Measurements from ENCODE around the gene MIS12.

The MIS12 gene

DNA sequence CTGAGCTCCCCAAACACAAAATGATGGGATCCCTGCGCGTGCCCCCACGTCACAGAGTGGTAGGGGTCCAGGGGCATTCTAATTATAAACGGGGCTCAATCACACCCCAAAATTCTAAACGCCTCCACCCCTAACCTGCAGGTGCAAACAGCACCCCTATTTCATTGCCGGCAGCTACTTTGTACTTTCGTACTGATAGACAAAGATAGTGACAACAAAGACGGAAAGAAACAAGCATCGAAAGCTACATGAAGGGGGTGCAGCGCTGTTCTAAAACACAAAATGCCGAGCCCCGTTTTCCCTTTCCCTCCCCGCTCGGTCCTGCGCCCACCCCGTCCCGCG lies 13.9 kb downstream of the MIS12 start:
- no peak for DNase-seq (ENCODE audit: low read depth)

DNA sequence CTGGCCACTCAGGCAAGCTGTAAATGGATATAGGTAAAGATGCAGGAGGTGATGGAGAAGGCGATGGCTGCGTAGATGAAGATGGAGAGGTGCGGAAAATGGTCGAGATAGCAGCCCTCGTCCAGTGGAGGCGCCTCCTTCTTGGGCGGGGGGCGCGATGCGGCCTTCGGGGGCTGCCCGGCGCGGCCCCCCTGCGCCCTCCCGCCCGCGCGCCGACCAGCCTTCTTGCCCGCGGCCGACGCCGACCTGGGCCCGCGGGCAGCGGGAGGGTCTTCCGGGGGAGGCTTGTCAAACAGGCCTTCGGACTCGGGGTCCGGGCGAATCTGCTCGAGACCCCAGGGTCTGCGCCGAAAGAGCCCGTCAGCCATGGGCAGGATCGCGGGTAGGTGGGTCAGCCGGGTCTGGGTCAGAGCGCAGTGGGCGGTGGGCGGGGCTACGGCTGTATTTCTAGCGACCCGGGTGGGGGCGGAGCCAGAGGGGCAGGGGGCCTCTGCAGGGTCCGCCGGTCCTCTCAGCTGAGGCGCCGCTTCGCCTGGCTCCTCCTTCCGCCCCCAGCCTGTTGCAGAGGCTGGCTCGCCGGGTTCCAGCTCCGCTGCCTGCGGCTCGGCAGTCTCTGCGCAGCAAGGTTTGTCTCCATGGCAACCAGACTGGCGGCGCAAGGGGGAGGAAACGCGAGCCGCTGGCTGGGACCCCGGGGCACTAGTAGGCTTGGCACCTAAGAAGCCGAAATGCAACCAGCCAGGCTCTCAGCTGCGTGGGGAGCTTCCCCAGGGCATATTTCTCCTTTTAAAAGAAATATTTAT lies 14.4 kb downstream of the MIS12 start:
- DNase-seq (ENCODE audit: low read depth), result peak; percentile 65

DNA sequence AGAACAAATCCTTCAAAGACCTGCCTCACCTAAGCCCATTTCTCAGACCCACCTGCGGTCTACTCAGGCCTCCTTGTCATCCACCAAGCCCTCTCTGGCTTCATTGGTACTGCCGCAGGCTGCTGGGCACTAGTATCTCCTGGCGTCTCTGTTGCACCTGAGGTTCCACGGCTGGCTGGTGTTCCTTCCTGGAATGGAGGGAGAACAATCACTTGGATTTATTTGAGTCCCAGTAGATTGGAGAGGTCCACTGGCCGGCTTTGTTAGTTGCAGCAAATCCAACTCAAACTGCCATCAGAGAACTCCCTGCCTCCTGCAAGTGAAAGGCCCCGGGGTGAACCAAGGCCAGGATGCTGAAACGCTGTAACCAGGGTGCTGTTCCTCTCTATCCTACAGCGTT lies 15.3 kb downstream of the MIS12 start:
- DNase-seq (ENCODE audit: low read depth), result no peak

DNA sequence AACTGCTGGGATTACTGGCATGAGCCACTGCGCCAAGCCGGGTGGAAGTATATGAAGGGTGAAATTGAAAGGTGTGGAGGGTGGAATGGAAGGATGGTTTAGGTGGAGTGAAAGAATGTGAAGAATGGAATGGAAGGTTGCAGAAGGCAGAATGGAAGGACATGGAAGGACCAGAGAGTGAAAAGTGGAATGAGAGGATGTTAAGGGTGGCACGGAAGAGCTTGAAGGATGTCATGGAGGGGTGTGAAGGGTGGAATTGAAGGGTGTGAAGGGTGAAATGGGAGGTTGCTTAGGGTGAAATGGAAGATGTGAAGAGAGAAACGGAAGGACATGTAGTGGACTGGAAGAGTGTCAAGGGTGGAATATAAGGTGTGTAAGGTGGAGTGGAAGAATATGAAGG lies 16.2 kb downstream of the MIS12 start:
- DNase-seq (ENCODE audit: low read depth), result no peak

DNA sequence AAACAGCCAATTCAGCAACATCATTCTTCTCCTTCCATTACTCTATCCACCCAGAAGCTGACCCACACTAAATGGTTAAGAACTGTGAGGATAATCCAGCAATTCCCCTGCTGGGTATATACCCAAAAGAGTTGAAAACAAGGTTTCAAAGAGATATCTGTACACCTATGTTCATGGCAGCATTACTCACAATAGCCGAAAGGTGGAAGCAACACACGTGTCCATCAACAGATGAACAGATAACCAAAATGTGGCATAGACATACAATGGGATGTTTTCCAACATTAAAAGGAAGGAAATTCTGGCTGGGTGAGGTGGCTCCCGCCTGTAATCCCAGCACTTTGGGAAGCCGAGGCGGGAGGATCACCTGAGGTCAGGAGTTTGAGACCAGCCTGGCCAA lies 19.9 kb downstream of the MIS12 start:
- DNase-seq (ENCODE audit: low read depth), result no peak

DNA sequence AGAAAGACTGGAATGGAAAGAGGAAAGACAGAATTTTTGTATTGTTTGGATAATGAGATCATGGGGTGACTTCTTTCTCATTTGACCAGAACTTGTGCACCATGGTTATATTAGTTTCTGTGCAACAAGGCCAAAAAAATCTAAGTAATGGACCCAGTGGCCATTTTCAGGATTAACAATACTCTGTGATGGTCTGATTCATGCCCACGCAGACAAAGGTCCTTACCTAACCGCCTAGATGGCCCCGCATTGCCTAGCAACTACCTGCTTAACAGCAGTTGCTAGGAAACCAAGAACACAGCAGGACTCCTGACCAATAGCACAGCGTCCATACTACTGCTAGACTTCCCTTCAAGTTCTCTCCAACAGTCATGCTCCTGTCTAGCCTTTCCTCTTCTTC lies 22.4 kb downstream of the MIS12 start:
- peak; percentile 50 for DNase-seq (ENCODE audit: low read depth)

DNA sequence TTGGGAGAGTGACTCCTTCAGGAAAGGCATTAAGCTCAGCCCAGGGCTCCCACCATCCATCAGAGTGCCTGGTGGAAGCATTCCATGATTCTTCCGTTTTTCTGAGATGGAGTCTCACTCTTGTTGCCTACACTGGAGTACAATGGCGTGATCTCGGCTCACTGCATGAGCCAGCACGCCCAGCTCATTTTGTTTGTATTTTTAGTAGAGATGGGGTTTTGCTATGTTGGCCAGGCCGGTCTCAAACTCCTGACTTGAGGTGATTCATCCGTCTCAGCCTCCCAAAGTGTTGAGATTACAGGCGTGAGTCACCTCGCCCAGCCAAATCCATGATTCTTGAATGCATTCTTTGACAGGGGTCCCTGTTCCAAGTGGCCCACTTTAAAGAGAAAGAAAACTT lies 23.1 kb downstream of the MIS12 start:
- no peak for DNase-seq (ENCODE audit: low read depth)

DNA sequence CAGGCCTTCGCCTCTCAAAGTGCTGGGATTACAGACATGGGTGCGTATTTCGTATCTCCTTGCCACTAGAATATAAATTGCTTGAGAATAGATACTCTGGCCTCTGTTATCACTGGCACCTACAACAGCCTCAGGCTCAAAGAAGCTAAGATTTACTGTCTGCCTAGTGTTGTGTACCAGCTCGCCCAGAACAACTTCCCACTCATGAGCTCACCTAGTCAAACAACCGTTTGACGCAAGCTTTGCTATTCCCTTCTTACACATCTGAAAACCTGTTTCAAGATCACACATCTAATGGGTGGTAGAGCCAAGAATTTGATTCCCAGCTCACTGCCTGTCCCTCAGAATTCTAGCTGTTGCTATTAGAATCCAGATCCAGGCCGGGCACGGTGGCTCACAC lies 24.4 kb downstream of the MIS12 start:
- no peak for DNase-seq (ENCODE audit: low read depth)

DNA sequence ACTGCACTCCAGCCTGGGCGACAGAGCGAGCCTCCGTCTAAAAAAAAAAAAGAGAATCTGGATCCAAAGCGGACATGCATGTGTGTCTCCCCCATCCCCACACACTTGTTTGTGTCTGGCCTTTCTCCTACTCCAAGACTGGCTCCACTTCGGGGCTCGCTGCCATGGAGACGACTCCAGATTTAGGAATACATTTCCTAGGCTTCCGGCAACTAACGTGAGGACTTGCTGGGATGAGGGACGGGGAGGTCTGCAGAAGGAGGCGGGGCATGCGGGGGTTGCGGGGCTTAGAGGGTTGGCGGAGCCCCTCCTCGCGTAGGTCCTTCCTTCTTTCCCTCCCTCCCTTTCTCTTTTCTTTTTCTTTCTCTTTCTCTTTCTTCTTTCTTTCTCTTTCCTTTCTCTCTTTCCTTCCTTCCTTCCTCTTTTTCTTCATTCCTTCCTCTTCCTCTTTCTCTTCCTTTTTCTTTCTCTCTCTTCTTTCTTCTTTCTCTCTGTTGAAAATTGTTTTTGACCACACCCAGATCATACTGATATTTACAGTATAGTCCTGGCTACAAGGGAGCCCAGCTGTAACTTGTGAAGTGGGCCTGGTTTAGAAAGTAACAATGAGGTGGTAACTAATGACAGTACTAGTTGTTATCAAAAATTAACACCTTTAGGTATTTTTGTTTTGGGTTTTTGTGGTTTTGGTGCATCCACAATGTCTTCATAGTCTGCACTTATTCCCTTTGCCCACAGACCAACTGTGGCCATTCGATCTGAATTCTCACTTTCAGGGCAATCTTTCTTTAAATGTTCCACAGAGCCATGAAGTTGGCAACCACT lies 25.2 kb downstream of the MIS12 start:
- no peak for DNase-seq (ENCODE audit: low read depth)

DNA sequence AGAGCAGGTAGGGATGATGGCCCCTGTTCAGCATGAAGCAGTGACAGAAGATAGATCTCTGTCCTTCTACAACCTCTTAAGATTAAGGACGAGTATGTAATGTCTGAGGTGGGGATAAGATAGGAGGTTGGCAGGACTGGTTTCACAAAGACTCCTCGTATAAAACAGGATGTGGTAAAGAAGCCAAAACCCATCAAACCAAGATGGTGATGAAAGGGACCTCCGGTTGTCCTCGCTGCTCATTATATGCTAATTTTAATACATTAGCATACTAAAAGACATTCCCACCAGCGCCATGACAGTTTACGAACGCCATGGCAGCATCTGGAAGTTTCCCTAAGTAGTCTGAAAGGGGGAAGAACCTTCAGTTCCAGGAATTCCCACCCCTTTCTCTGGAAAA lies 27.3 kb downstream of the MIS12 start:
- no peak for DNase-seq (ENCODE audit: low read depth)

DNA sequence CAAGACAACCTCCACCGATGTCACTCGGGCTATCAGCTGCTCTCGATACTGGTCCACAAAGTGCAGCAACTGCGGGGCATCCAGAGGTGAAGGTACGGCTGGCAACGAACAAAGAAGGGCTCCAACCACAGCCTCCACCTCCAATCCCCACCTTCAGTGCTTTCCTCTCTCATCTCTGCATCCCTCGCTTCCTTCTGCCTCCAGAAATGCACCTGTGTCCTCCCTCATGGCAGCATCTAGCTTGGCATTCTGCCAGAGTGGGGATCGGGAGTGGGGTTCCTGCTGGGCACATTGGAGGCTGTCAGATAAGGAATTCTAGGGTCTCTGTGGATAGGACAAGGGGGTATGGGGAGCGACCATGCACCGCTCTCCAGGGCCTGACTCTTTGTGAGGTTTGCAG lies 28.6 kb downstream of the MIS12 start:
- no peak for DNase-seq (ENCODE audit: low read depth)

DNA sequence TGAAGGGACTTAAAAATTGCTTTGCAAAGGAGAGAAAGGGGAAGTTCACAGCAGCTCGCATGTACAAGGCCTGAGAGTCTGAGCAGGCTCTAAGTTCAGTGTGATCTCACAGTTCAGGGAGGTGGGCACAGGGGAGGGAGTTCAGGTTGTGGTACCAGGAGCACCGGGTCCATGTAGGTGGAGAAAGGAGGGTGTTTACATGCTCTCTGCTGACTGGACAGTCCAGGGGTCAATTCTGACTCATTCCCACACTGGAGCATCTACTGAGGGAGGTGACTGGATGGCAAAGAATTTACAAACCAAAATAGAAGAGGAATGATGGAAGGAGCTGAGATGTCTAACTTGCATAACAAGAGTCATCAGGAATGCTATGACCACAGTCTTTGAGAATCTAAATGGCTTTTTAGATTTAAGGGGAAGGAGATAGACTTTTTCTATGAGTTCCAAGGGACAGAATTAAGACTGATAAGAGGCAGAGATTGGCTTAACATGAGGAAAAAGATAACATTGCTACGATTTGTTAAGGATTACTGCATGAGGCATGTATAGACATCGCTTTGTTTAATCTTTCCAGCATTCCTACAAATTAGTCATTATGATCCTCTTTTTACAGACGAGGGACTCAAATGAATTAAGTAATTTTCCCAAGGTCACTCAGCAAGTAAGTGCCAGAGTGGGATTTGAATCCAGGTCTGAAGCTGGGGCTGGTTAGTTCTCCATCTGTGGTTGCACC lies 29.9 kb downstream of the MIS12 start:
- peak; percentile 95 for DNase-seq (ENCODE audit: low read depth)

DNA sequence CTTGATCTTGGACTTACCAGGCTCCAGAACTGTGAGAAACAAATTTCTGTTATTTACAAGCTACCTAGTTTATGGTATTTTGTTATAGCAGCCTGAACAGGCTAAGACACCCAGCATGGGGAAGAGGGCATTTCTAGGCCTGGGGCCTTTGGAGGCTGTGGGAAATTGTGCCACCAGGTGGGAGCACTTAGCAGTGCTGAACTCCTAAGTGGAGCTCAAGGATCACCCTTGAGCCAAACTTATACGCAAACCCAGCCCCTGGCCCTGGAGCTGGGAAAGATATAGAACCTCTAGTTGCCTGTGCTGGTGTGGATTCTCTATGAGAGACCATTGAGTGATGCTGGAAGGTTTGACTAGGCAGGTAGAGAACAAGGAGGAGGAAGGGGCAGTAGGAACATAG lies 36.1 kb downstream of the MIS12 start:
- DNase-seq (ENCODE audit: low read depth), result no peak

DNA sequence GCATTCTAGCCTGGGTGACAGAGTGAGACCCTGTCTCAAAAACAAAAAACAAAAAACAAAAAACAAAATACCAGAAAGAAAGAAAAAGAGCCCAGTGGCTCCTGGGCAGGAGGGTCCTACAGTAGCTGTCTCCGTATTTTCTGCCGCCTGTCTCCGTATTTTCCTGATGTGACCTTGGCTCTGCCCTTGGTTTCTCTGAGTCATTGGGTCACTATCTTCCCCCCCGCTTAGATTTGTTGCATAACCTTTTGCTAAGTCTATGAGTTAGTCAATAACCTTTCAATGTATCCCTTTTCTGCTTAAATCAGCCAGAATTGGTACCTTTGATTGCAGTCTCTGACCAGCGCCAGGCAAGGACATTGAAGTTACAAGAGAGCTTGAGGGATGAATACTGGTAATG lies 36.9 kb downstream of the MIS12 start:
- no peak for DNase-seq (ENCODE audit: low read depth)

DNA sequence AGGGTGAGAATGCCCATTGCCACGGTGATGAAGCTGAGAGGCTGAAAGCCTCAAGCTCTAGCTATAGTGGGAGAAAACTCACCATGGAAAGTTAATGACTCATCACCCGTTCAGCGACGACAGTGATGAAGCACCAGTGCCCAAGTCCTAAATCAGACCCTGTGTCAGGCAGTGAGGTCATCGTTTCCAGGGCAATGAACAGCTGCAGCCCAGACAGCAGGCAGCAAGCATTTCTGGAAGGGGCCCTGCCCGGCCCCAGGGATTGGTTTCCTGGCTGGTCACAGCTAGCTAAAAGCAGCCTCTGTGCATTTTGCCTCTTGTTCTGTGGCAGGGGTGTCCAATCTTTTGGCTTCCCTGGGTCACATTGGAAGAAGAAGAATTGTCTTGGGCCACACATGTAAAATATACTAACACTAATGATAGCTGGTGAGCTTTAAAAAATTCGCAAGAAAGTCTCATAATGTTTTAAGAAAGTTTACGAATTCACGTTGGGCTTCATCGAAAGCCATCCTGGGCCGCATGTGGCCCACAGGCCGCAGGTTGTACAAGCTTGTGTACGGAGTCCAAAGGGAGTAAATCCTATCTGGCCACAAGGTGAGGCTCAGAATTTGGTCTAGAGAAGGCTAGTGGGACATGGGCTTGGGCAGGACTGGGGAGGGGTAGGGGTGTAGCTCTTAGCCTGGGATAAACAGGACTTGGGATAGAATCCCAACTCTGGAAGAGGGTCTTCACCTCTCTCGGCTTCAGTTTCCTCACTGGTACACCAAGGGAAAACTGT lies 40.6 kb downstream of the MIS12 start:
- peak; percentile 98 for DNase-seq (ENCODE audit: low read depth)

DNA sequence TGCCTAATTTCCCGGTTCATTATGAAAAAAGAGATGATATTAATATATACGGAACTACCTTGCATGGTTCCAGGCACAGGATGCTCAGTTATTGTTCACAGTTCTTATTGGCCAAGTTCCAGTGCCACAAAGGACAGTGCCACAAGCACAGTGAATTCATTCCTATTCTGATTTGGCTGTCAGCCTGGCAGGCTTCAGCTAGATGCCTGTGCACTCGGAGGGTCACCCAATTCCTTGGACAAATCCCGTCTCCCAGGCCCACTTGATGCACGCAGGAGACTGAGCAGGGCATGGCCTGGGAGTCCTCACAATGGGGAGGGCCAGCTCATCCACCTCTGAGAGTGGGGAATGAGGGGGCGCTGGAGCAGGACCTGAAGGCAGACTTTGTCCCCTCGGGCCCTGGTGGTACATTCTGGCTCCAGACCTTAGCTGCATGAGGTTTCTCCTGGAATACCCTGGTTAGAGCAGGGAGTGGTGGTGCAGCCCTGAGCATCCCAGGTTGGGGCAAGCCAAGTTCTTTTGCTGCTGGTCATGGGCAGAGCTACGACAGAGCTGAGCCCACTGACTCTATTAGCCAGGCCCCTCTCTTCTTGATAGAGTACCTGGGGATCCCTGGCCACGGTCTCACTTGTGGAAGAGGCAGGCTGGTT lies 41.4 kb downstream of the MIS12 start:
- DNase-seq (ENCODE audit: low read depth), result no peak

DNA sequence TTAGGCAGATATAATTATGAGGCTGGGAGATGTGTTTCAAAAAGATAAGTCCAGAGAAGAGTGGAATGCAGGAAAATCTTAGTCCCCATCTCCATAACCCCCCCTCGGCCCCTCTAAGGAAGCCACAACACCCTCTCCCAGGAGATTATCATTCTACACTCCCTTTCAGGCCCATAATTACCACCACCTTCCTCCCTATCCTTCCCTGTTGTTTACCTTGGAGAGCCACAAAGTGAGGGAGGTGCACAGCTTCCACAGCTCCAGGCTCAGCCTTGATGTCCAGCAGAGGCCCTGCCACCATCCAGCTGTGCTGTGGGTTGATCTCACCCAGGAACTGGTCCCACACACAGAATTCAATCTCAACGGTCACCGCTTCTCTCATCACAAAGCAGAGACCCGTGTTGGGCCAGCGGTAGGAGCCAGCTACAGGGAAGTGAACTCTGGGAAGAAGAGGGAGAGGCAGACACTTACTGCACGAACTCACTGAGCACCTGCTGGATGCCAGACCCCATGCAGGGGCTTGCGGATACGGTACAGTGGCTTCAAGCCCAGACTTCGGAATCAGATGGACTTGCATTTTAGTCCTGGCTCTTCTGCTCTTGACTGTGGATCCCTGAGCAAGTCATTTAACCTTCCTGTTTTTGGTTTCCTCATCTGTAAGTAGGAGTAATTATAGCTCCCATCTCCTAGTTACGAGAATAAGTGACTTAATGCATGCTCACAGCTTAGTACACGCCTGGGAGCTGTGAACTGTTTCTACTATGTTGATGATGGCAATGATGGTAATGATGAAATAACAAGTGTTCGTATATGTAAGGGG lies 44.1 kb downstream of the MIS12 start:
- DNase-seq (ENCODE audit: low read depth), result no peak

DNA sequence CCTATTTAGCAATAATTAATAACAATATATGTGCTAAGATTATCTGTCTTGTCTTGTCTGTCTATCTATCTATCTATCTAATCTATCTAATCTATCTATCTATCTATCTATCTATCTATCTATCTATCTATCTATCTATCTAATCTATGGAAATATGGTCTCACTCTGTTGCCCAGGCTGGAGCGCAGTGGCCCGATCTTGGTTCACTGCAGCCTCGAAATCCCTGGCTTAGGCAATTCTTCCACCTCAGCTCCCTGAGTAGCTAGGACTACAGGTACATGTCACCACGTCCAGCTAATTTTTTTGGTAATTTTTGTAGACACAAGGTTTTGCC lies 44.7 kb downstream of the MIS12 start:
- DNase-seq (ENCODE audit: low read depth), result no peak

DNA sequence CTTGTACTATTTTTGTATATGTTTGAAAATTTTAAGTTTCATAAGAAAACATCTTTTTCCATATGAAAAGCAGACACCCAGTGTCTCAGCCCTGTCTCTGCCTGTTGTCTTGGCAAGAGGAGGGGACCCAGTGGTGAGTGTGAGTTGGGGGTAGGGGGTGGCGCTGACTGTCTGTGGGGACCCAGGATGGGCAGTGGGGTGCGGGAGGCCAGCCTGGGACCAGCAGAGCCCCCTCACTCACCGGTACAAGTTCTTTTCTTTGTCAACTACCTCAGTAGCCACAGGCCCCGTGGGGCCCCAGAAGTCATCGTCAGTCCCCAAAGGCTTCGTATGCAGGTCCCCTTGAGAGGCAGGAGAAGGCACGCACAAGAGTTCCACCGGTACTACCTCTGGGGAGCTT lies 46.2 kb downstream of the MIS12 start:
- no peak for DNase-seq (ENCODE audit: low read depth)

DNA sequence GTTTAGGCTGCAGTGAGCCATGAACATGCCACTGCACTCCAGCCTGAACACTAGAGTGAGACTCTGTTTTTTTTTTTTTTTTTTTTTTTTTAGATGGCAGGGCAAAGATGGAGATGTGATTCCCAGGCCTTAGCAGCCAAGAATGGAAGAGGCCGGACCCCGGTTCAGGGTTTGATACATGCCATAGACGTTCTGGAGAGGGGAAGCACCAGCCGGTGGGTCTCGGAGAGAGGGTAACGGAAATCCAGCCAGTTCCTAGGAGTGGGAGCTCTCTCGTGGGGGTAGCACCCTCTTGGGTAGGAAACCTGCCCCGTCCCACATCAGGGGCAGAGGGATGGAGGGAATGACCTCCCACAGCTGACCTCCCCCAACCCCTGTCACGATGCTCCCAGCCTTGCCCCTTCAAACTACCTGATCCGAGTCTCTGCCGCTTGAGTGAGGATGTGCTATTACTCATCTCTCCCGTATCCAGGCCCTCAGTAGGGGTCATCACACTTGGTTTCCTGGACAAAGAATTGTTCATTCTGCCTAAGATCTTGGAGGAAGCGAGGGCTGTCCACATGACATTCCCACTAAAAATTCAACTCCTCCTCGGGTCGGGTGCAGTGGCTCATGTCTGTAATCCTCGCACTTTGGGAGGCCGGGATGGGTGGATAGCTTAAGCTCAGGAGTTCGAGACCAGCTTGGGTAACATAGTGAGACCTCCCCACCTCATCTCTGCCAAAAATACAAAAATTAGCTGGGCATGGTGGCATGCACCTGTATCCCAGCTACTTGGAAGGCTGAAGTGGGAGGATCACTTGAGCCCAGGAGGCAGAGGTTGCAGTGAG lies 47.3 kb downstream of the MIS12 start:
- DNase-seq (ENCODE audit: low read depth), result no peak
